ENCODE measurements around the gene RAMP3. TPM values are rescaled to one million over a fixed set of nuclear protein-coding genes. Genes with fewer than 3 reads are reported as not detected.

Gene RAMP3
- total and polyA plus RNA-seq, 8 donors, result 2.6 to 21.8 (median 11.1) TPM

DNA sequence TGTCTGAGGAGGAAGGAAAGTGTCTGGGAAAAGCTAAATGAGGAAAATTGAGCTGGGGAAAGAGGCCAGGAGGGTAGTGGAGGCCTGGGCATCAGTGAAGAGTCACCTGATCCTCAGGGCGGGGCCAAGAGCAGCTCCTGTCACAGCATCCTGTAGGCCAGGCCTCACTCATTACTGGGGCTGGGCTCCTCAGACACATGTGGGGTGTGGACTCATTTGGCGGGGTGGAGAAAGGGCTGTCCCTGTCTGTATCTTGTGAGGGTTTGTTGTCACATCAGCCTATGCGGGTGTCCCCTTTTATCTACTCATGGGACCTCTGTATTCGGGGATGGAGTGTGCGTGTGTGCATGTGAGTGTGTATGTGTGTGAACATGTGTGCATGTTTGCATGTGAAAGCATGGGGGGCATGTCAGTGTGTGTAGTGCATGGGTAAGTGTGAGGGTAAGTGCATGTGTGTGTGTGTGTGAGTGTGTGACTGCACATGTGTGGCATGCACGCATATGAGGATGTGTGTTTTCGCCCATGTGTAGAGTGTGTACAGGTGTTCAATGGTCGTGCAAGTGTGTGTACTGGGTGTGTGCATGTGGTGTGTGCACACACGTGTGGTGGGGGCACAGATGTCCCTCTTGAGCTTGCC lies 67.8 kb downstream of the RAMP3 start:
- WGBS, 5 donors, result 66 to 82% (median 77%) methylated on average over 9 of the region's 9 CpGs
- intact Hi-C loops (cut with DNase I; ENCODE audit: low total_unique reads), result no loop called here
- TF ChIP-seq POLR2AphosphoS5 (IDR thresholded peaks at IDR 0.05) (no peak), POLR2A (IDR thresholded peaks at IDR 0.05) (no peak), EP300 (IDR thresholded peaks at IDR 0.05) (no peak)
- TF ChIP-seq, protein P1, sequence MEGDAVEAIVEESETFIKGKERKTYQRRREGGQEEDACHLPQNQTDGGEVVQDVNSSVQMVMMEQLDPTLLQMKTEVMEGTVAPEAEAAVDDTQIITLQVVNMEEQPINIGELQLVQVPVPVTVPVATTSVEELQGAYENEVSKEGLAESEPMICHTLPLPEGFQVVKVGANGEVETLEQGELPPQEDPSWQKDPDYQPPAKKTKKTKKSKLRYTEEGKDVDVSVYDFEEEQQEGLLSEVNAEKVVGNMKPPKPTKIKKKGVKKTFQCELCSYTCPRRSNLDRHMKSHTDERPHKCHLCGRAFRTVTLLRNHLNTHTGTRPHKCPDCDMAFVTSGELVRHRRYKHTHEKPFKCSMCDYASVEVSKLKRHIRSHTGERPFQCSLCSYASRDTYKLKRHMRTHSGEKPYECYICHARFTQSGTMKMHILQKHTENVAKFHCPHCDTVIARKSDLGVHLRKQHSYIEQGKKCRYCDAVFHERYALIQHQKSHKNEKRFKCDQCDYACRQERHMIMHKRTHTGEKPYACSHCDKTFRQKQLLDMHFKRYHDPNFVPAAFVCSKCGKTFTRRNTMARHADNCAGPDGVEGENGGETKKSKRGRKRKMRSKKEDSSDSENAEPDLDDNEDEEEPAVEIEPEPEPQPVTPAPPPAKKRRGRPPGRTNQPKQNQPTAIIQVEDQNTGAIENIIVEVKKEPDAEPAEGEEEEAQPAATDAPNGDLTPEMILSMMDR (IDR thresholded peaks at IDR 0.05), result no peak
- DNase-seq, result no peak
- H3K36me3 ChIP-seq, result no peaks in the 10 kb centered on the region
- H3K9me3 ChIP-seq, result no peaks in the 10 kb centered on the region
- no peak overlapping the region for H3K4me3 ChIP-seq
- peaks cover 0 to 9% (median 4%) of the 10 kb centered on the region in 3 donors for H3K27me3 ChIP-seq
- H3K4me1 ChIP-seq, result no peaks in the 10 kb centered on the region
- H3K27ac ChIP-seq, result no peak overlapping the region

DNA sequence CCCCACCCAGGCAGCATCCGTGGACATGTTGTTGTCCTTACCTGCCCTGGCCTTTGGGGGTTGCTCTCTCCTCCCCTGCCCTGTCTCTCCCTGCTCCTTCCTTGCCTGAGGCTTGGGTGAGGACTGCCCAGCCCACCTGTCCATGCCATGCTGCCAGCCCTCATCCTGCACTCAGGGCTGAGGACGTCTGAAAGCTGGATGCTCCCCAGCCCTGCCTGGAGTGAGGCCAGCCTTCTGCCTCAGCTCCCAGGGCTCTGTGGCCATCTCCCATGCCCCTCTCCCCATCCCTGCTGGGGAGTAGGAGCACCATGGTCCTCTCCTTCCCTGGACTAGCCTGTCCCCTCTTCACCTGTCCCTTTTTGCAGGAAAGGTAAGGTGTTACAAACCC lies 68.4 kb downstream of the RAMP3 start:
- H3K4me1 ChIP-seq, result no peaks in the 10 kb centered on the region
- TF ChIP-seq EP300 (IDR thresholded peaks at IDR 0.05), result no peak
- no peak for TF ChIP-seq POLR2A (IDR thresholded peaks at IDR 0.05)
- H3K36me3 ChIP-seq, result no peaks in the 10 kb centered on the region
- DNase-seq, result no peak
- 39 to 57% (median 50%) methylated on average over 2 of the region's 2 CpGs for WGBS, 5 donors
- H3K27me3 ChIP-seq, result peaks cover 0 to 12% (median 4%) of the 10 kb centered on the region in 3 donors
- H3K9me3 ChIP-seq, result no peaks in the 10 kb centered on the region
- no peak overlapping the region for H3K4me3 ChIP-seq
- no peak overlapping the region for H3K27ac ChIP-seq
- intact Hi-C loops (cut with DNase I; ENCODE audit: low total_unique reads), result no loop called here

DNA sequence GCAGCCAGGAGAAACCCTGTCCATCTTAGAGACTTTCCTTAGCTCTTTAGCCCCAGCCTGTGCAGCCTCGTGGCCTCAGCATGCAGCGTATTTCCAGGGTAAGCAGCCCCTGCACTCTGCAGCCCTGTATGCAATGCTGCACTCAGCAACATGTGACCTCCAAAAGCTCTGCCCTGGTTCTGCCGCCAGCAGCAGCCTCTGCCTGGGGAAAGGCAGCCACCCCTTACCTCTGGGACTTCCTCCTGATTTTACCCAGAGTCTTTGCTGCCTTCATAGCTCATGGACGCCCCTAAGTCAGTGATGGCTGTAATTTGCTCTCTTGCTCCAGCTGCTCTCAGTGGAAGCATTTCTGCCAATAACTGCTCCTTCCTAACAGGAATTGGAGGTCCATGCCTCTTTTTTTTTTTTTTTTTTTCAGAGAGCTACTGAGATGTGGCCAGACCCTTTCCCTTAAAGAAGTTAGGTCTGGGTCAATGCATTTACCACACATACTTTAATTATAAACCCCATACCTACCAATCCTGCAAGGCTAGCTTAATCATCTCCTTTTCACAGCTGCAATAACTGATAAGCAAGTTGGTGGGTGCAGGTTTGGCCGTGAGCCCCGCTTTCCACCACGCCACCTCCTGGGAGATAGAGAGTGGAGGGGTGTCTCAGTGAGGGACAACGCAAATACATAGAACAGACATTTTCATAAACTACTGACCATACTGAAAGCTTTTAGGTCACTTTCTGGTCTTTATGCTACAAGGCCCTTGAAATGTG lies 71.7 kb downstream of the RAMP3 start:
- Histone ChIP-seq H3K36me3 (no peaks in the 10 kb centered on the region), H3K27ac (no peak overlapping the region), H3K4me3 (no peak overlapping the region), H3K4me1 (no peaks in the 10 kb centered on the region), H3K27me3 (peaks cover 0 to 17% (median 4%) of the 10 kb centered on the region in 3 donors), H3K9me3 (no peaks in the 10 kb centered on the region)
- no peak for DNase-seq
- TF ChIP-seq EP300 (IDR thresholded peaks at IDR 0.05) (no peak), POLR2AphosphoS5 (IDR thresholded peaks at IDR 0.05) (no peak), POLR2A (IDR thresholded peaks at IDR 0.05) (no peak)
- TF ChIP-seq, protein P1 (IDR thresholded peaks at IDR 0.05), result no peak
- intact Hi-C loops (cut with DNase I; ENCODE audit: low total_unique reads), result no loop called here
- 34 to 63% (median 56%) methylated on average over 8 of the region's 8 CpGs for WGBS, 5 donors

DNA sequence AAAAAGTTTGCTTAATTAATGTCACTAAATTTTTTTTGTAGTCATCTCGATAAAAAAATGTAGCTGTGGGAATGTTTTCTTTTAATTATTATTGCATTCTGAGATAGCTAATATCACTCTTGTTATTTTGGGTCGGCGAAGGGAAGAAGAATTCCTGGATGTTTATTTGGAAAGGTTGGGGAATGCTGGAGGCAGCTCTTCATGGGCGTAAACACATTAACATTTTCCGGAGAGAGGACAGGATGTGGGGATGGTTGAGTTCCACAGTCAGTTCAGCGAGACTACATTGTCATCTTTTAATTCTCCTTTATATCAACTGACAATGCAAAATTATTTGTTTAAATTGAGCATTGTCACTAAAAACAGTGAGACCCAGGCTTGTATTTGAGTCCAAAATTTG lies 72.5 kb downstream of the RAMP3 start:
- Histone ChIP-seq H3K27me3 (peaks cover 0 to 17% (median 4%) of the 10 kb centered on the region in 3 donors), H3K36me3 (no peaks in the 10 kb centered on the region), H3K27ac (no peak overlapping the region), H3K9me3 (no peaks in the 10 kb centered on the region), H3K4me3 (no peak overlapping the region), H3K4me1 (no peaks in the 10 kb centered on the region)
- no peak for DNase-seq
- intact Hi-C loops (cut with DNase I; ENCODE audit: low total_unique reads), result no loop called here
- WGBS, 5 donors, result 46 to 60% (median 51%) methylated on average over 6 of the region's 6 CpGs
- TF ChIP-seq POLR2AphosphoS5 (IDR thresholded peaks at IDR 0.05), result no peak
- TF ChIP-seq, protein P1 (IDR thresholded peaks at IDR 0.05), result no peak
- no peak for TF ChIP-seq EP300 (IDR thresholded peaks at IDR 0.05)
- TF ChIP-seq POLR2A (IDR thresholded peaks at IDR 0.05), result no peak
